Ishikawa (cell line): Measurements from ENCODE around the gene NOL4L.

Experiments used
- CEBPB ChIP-seq: IDR thresholded peaks from 2 replicates; pipeline ENCODE4 v1.6.1; 2012
- CREB1 ChIP-seq: IDR thresholded peaks from 2 replicates; pipeline ENCODE4 v1.6.1; 2012; ENCODE audit warnings: low read depth
- EGR1 ChIP-seq: IDR thresholded peaks from 2 replicates; pipeline ENCODE4 v1.6.1; 2012
- EP300 ChIP-seq: IDR thresholded peaks from 2 replicates; pipeline ENCODE4 v1.6.1; 2012; ENCODE audit warnings: borderline replicate concordance
- RAD21 ChIP-seq: IDR thresholded peaks from 2 replicates; pipeline ENCODE4 v1.6.1; 2012; ENCODE audit warnings: low read depth
- TAF1 ChIP-seq: IDR thresholded peaks from 2 replicates; pipeline ENCODE4 v1.6.1; 2012; ENCODE audit warnings: low read depth, mild to moderate bottlenecking
- TEAD4 ChIP-seq: IDR thresholded peaks from 2 replicates; pipeline ENCODE4 v1.6.1; 2012
- YY1 ChIP-seq: IDR thresholded peaks from 2 replicates; pipeline ENCODE4 v1.6.1; 2012; ENCODE audit warnings: low read depth

DNA sequence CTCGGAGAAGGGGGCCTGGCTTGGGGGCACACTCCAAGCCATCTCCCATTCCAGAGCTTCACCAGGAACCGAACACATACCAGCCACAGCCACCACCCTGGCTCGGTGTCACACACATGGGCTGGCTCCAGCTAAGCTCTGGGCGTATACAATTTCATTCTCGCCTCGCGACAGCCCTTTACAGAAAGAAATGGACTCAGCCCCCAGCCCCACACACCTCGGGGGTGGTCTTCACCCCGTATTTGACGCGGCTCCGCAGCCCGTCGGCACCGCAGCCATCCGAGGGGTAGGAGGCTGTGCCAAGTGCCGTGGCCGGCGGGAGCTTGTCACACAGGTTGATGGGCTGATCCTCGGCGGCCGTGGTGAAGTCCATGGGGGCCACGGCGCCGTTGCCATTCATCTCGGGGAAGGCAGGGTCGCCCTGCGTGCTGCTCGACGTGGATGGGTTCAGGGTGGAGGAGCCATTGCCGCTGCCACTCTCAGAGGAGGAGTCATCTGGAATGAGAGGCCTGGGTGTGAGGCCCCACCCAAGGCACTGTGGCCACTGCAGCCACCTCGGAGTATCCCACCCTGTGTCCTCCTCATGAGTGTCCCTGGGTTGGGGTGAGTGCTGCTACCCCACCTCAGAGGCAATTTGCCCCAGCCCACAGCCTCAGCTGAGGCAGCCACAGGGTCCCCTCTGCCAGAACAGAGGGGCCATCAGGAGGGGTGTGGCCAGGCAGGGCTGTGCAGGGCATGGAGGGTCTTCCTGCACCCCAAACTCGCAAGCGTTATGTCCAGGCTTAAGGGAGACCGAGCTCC is 129.0 kb downstream of the NOL4L start:
- no peak for TF ChIP-seq YY1
- TF ChIP-seq CREB1: no peak
- no peak for TF ChIP-seq CEBPB
- no peak for TF ChIP-seq EP300
- TF ChIP-seq TAF1: no peak
- no peak for TF ChIP-seq TEAD4
- TF ChIP-seq RAD21: no peak
- TF ChIP-seq EGR1: no peak
